NT2/D1 (cell line): ENCODE data around the gene ALG1L2.
"Not testable (repeated sequence)": the region's sequence is repeated elsewhere in the genome, so short reads cannot be mapped to it uniquely, and the experiment has no call there.

ENCODE experiments used
- SUZ12 ChIP-seq: IDR thresholded peaks from 2 replicates; pipeline ENCODE4 v1.6.1; 2011; ENCODE audit not compliant: insufficient read length, insufficient read depth; ENCODE audit errors: extremely low read depth
- YY1 ChIP-seq: IDR thresholded peaks from 2 replicates; pipeline ENCODE4 v1.6.1; 2011; ENCODE audit not compliant: insufficient read length, insufficient read depth
- ZNF274 ChIP-seq: IDR thresholded peaks from 2 replicates; pipeline ENCODE4 v1.6.1; 2011; ENCODE audit warnings: mild to moderate bottlenecking, low read depth, low read length

- TF ChIP-seq YY1, ZNF274, SUZ12: not testable (repeated sequence)
These were observed 28.9 kb downstream of the ALG1L2 start for GRCh38 chr3:130110386-130111169.
